ENCODE measurements around the gene HERPUD2. TPM values are rescaled to one million over a fixed set of nuclear protein-coding genes. Genes with fewer than 3 reads are reported as not detected.

The HERPUD2 gene
- total and polyA plus RNA-seq, 2 donors (not counting 3 experiments of a cell fraction or from before 2014, with no cell fraction given): 33.9 to 42.0 TPM

GRCh38 chr7:35725280-35725680 is 30.3 kb upstream of the HERPUD2 start:
- H3K27me3 ChIP-seq (ENCODE audit: control insufficient read depth in 2 of 2, insufficient read depth in 2 of 2, low read length in 2 of 2): peaks cover 3 to 4% of the 10 kb centered on the region in 2 experiments
- DNase-seq (ENCODE audit: low read depth, low spot score): no peak
- ChIA-PET POLR2A (no interaction called here), CTCF (interaction anchor here (0.6 kb wide), 1 partner anchor 249 kb away, joined by 4 read pairs; no protein-coding TSS in a partner anchor)
- H3K27ac ChIP-seq (ENCODE audit: insufficient read depth, low read depth, low read length): no peak overlapping the region
- H3K9me1 ChIP-seq (replicated peaks; ENCODE audit: control insufficient read depth, extremely low read depth, insufficient read depth, low read length): no peaks in the 10 kb centered on the region
- no peak overlapping the region for H3K9ac ChIP-seq (replicated peaks; ENCODE audit: extremely low read depth, insufficient read depth, low read length)
- no peaks in the 10 kb centered on the region for H3K9me3 ChIP-seq (replicated peaks; ENCODE audit: control insufficient read depth, insufficient read depth, low read length)
- no peak overlapping the region for H3K4me3 ChIP-seq (replicated peaks in 1 of 3; ENCODE audit: insufficient read depth in 1 of 3, low read depth in 1 of 3, low read length in 3 of 3)
- no peaks in the 10 kb centered on the region for H3K79me2 ChIP-seq (ENCODE audit: control insufficient read depth, insufficient read depth, low read length)
- no peak for TF ChIP-seq POLR2AphosphoS5 (IDR thresholded peaks at IDR 0.05; ENCODE audit: insufficient read depth, low read depth, low read length)
- no peak for TF ChIP-seq JUN (IDR thresholded peaks at IDR 0.05; ENCODE audit: borderline replicate concordance, insufficient read depth, insufficient read length, low read depth)
- TF ChIP-seq FOS (IDR thresholded peaks at IDR 0.05; ENCODE audit: borderline replicate concordance, insufficient read depth, low read length): no peak
- TF ChIP-seq MAX (IDR thresholded peaks at IDR 0.05; ENCODE audit: insufficient read depth, insufficient read length): no peak
- no peak for TF ChIP-seq EZH2 (IDR thresholded peaks at IDR 0.05; ENCODE audit: borderline replicate concordance, low read depth, low read length, severe bottlenecking)
- TF ChIP-seq POLR2A (IDR thresholded peaks at IDR 0.05; ENCODE audit: low read depth, low read length): no peak
- TF ChIP-seq MYC (IDR thresholded peaks at IDR 0.05; ENCODE audit: low read depth, low read length): no peak
- TF ChIP-seq CTCF (IDR thresholded peaks at IDR 0.05; ENCODE audit: extremely low read depth in 1 of 2, insufficient read depth in 1 of 2, low read depth in 1 of 2, low read length in 2 of 2): no peak
- no peak for TF ChIP-seq GATA2 (IDR thresholded peaks at IDR 0.05; ENCODE audit: insufficient read depth, insufficient read length, low read depth, low read length)
- H2AFZ ChIP-seq (ENCODE audit: low read depth, low read length): no peak overlapping the region
- dilution Hi-C loops (cut with MboI; ENCODE audit: extremely low pct_ligation_motif_present, low sequenced_read_pairs): no loop called here
- BruUV-seq (replicated peaks): no TSS peak
- intact Hi-C loops (cut with micrococcal nuclease): no loop called here
- H3K36me3 ChIP-seq (ENCODE audit: control insufficient read depth in 2 of 2, extremely low read depth in 1 of 2, insufficient read depth in 2 of 2, low read length in 2 of 2): no peaks in the 10 kb centered on the region
- no peak overlapping the region for H3K4me2 ChIP-seq (ENCODE audit: insufficient read depth, low read length)
- no peak for FAIRE-seq
- H3K4me1 ChIP-seq (ENCODE audit: control insufficient read depth, extremely low read depth, insufficient read depth, low read length): no peaks in the 10 kb centered on the region
- no peaks in the 10 kb centered on the region for H4K20me1 ChIP-seq (replicated peaks; ENCODE audit: control insufficient read depth, extremely low read depth, insufficient read depth, low read length)

Data from endothelial cell of umbilical vein (primary cell).